Calu3 (cell line): ENCODE data around the gene OR52M1. TPM values are rescaled to one million over a fixed set of nuclear protein-coding genes. Genes with fewer than 3 reads are reported as not detected.

Experiments used
- BruUV-seq: library from RNA; stranded (reverse); fragments of 400-500 nt; replicated peaks from 2 replicates; lab custom pipeline; 2021; lab: Mats Ljungman, UMichigan
- CTCF ChIA-PET: fragments of 300-600 bp; sonication (Branson Sonifier 250); formaldehyde crosslinking; loops from one replicate; lab custom pipeline; 2022; ENCODE audit warnings: antibody characterized with exemption; lab: Charles Lee
- DNase-seq: peaks from one replicate; pipeline ENCODE4 v3.0.0; 2022
- H3K27ac Mint-ChIP-seq: one replicate; pipeline ENCODE4 v1.8.0; 2022; ENCODE audit warnings: mixed read lengths; ENCODE audit not compliant: unreplicated experiment
- H3K27me3 Mint-ChIP-seq: one replicate; pipeline ENCODE4 v1.8.0; 2022; ENCODE audit warnings: mixed read lengths; ENCODE audit not compliant: unreplicated experiment
- H3K36me3 Mint-ChIP-seq: one replicate; pipeline ENCODE4 v1.8.0; 2022; ENCODE audit warnings: mild to moderate bottlenecking, moderate library complexity, mixed read lengths; ENCODE audit not compliant: insufficient read depth, unreplicated experiment
- H3K4me1 Mint-ChIP-seq: one replicate; pipeline ENCODE4 v1.8.0; 2022; ENCODE audit warnings: mild to moderate bottlenecking, low read depth, mixed read lengths; ENCODE audit not compliant: unreplicated experiment
- H3K4me3 Mint-ChIP-seq: one replicate; pipeline ENCODE4 v1.8.0; 2022; ENCODE audit warnings: mild to moderate bottlenecking, low read depth, moderate library complexity, mixed read lengths; ENCODE audit not compliant: unreplicated experiment
- H3K9me3 Mint-ChIP-seq: one replicate; pipeline ENCODE4 v1.8.0; 2022; ENCODE audit warnings: low read depth, mixed read lengths; ENCODE audit not compliant: unreplicated experiment
- CTCF ChIP-seq: fragments of 200-600 bp; IDR thresholded peaks from one replicate; pipeline ENCODE4 v1.8.0; 2022; ENCODE audit warnings: antibody characterized with exemption; ENCODE audit not compliant: unreplicated experiment
- intact Hi-C: fragments of 100-400 bp; cut with micrococcal nuclease; formaldehyde crosslinking; loops from one replicate; pipeline ENCODE4 v1.10.0; 2022; ENCODE audit not compliant: unreplicated experiment
- total RNA-seq: library from RNA; stranded (reverse); gene quantifications from 2 replicates; pipeline ENCODE4 v1.2.3, GENCODE V29; 2022

Gene OR52M1
- total RNA-seq, 1 experiment from 2014 or later, result not detected

- Mint-ChIP-seq H3K27ac (no peak overlapping the region), H3K4me1 (peaks cover 8% of the 10 kb centered on the region), H3K27me3 (peaks cover 64% of the 10 kb centered on the region), H3K9me3 (no peaks in the 10 kb centered on the region), H3K36me3 (no peaks in the 10 kb centered on the region), H3K4me3 (no peak overlapping the region)
- no TSS peak for BruUV-seq
- CTCF ChIA-PET, result interaction anchor here (0.6 to 1.3 kb wide), 3 partner anchors 364 to 393 kb away, joined by 3 to 11 read pairs (median 4); no protein-coding TSS in a partner anchor
- DNase-seq, result peak; percentile 8
- peak; percentile 54 for TF ChIP-seq CTCF
- intact Hi-C loops, result no loop called here
These were observed 6.5 kb downstream of the OR52M1 start for GRCh38 chr11:4551346-4551979.

GRCh38 chr11:4559527-4560440 lies 14.8 kb downstream of the OR52M1 start:
- no peaks in the 10 kb centered on the region for H3K36me3 Mint-ChIP-seq
- intact Hi-C loops, result no loop called here
- no peak for DNase-seq
- no peak overlapping the region for H3K4me3 Mint-ChIP-seq
- TF ChIP-seq CTCF, result no peak
- H3K9me3 Mint-ChIP-seq, result peaks cover 5% of the 10 kb centered on the region
- no TSS peak for BruUV-seq
- H3K27ac Mint-ChIP-seq, result no peak overlapping the region
- CTCF ChIA-PET, result no interaction called here
- H3K27me3 Mint-ChIP-seq, result peaks cover 51% of the 10 kb centered on the region
- H3K4me1 Mint-ChIP-seq, result peaks cover 11% of the 10 kb centered on the region

GRCh38 chr11:4560467-4560866 lies 15.5 kb downstream of the OR52M1 start:
- CTCF ChIA-PET, result no interaction called here
- H3K4me3 Mint-ChIP-seq, result no peak overlapping the region
- H3K27ac Mint-ChIP-seq, result no peak overlapping the region
- intact Hi-C loops, result no loop called here
- peaks cover 11% of the 10 kb centered on the region for H3K4me1 Mint-ChIP-seq
- no peak for TF ChIP-seq CTCF
- H3K36me3 Mint-ChIP-seq, result no peaks in the 10 kb centered on the region
- H3K27me3 Mint-ChIP-seq, result peaks cover 46% of the 10 kb centered on the region
- no peak for DNase-seq
- H3K9me3 Mint-ChIP-seq, result peaks cover 5% of the 10 kb centered on the region
- BruUV-seq, result no TSS peak

GRCh38 chr11:4565371-4565770 lies 20.4 kb downstream of the OR52M1 start:
- no peak for TF ChIP-seq CTCF
- BruUV-seq, result no TSS peak
- CTCF ChIA-PET, result no interaction called here
- intact Hi-C loops, result no loop called here
- no peak overlapping the region for H3K27ac Mint-ChIP-seq
- peaks cover 42% of the 10 kb centered on the region for H3K27me3 Mint-ChIP-seq
- DNase-seq, result no peak
- H3K9me3 Mint-ChIP-seq, result peaks cover 9% of the 10 kb centered on the region
- no peaks in the 10 kb centered on the region for H3K36me3 Mint-ChIP-seq
- no peak overlapping the region for H3K4me3 Mint-ChIP-seq
- H3K4me1 Mint-ChIP-seq, result peaks cover 6% of the 10 kb centered on the region
